Caco-2 (cell line): ENCODE measurements around the gene ARSI. TPM values are rescaled to one million over a fixed set of nuclear protein-coding genes. Genes with fewer than 3 reads are reported as not detected.

Experiments used
- BruUV-seq: library from RNA; stranded (reverse); fragments of 400-500 nt; replicated peaks from 2 replicates; lab custom pipeline; 2021; lab: Mats Ljungman, UMichigan
- CTCF ChIA-PET: fragments of 300-600 bp; sonication (Branson Sonifier 250); formaldehyde crosslinking; loops from one replicate; lab custom pipeline; 2022; ENCODE audit warnings: antibody characterized with exemption; lab: Charles Lee
- POLR2A ChIA-PET: fragments of 300-600 bp; sonication (Branson Sonifier 250); formaldehyde crosslinking; loops from one replicate; lab custom pipeline; 2022; ENCODE audit warnings: antibody characterized with exemption; lab: Charles Lee
- DNase-seq, 2 experiments: peaks; one replicate each; pipeline versions ENCODE4 v3.0.0 to v3.0.0-alpha.2; 2020 to 2022
- H3K27me3 ChIP-seq: replicated peaks from 2 replicates; pipeline ENCODE4 v1.6.0; 2011; ENCODE audit warnings: low read length; ENCODE audit not compliant: control insufficient read depth, insufficient read depth
- H3K36me3 ChIP-seq: 2 replicates; pipeline ENCODE4 v1.5.1; 2011; ENCODE audit warnings: low read length; ENCODE audit not compliant: control insufficient read depth, insufficient read depth
- H3K4me1 ChIP-seq: fragments of 250-450 bp; sonication (Bioruptor Pico); 2 replicates; pipeline ENCODE4 v1.5.1; 2020; ENCODE audit warnings: mild to moderate bottlenecking
- H3K4me3 ChIP-seq: 2 replicates; pipeline ENCODE4 v1.5.1; 2011; ENCODE audit warnings: low read depth, mild to moderate bottlenecking, control low read depth, low read length
- H3K9me3 ChIP-seq: fragments of 250-450 bp; sonication (Bioruptor Pico); 2 replicates; pipeline ENCODE4 v1.5.1; 2020; ENCODE audit warnings: mild to moderate bottlenecking, moderate library complexity
- H3K27ac Mint-ChIP-seq: one replicate; pipeline ENCODE4 v1.8.0; 2022; ENCODE audit warnings: mixed read lengths; ENCODE audit not compliant: unreplicated experiment
- H3K27me3 Mint-ChIP-seq: one replicate; pipeline ENCODE4 v1.8.0; 2022; ENCODE audit warnings: mixed read lengths; ENCODE audit not compliant: insufficient read depth, unreplicated experiment
- H3K36me3 Mint-ChIP-seq: one replicate; pipeline ENCODE4 v1.8.0; 2022; ENCODE audit warnings: mild to moderate bottlenecking, mixed read lengths; ENCODE audit not compliant: insufficient read depth, unreplicated experiment
- H3K4me1 Mint-ChIP-seq: one replicate; pipeline ENCODE4 v1.8.0; 2022; ENCODE audit warnings: low read depth, mixed read lengths; ENCODE audit not compliant: unreplicated experiment
- H3K4me3 Mint-ChIP-seq: one replicate; pipeline ENCODE4 v1.8.0; 2022; ENCODE audit warnings: mild to moderate bottlenecking, moderate library complexity, mixed read lengths; ENCODE audit not compliant: unreplicated experiment
- H3K9me3 Mint-ChIP-seq: one replicate; pipeline ENCODE4 v1.8.0; 2022; ENCODE audit warnings: mixed read lengths; ENCODE audit not compliant: unreplicated experiment
- CTCF ChIP-seq, 2 experiments: fragments of 200-600 bp in 1 of 2; IDR thresholded peaks; 1 replicate in 1 of 2; 2 replicates in 1 of 2; pipeline versions ENCODE4 v1.5.1 to v1.8.0; 2011 to 2022; ENCODE audit warnings: antibody characterized with exemption in 1 of 2, control low read depth in 1 of 2, inconsistent platforms in 1 of 2, low read depth in 1 of 2, low read length in 1 of 2, mild to moderate bottlenecking in 1 of 2, moderate library complexity in 1 of 2; ENCODE audit not compliant: insufficient read depth in 1 of 2, severe bottlenecking in 1 of 2, unreplicated experiment in 1 of 2
- intact Hi-C: fragments of 100-400 bp; cut with micrococcal nuclease; formaldehyde crosslinking; loops from one replicate; pipeline ENCODE4 v1.10.0; 2022; ENCODE audit not compliant: unreplicated experiment
- total RNA-seq: library from RNA; stranded (reverse); gene quantifications from 2 replicates; pipeline ENCODE4 v1.2.3, GENCODE V29; 2022

The ARSI gene
- total RNA-seq, 1 experiment from 2014 or later = 0.52 TPM

- intact Hi-C loops = loop anchor here (5.0 kb wide), 1 partner anchor 540 kb away; no protein-coding TSS in a partner anchor
- H3K4me3 Mint-ChIP-seq = no peak overlapping the region
Measured at GRCh38 chr5:150342583-150342982, 39.9 kb upstream of the ARSI start.

GRCh38 chr5:150341989-150342388 is 39.3 kb upstream of the ARSI start:
- no peak overlapping the region for H3K4me3 ChIP-seq
- H3K36me3 ChIP-seq = no peaks in the 10 kb centered on the region
- no TSS peak for BruUV-seq
- Mint-ChIP-seq H3K27ac (no peak overlapping the region), H3K27me3 (no peaks in the 10 kb centered on the region), H3K9me3 (no peaks in the 10 kb centered on the region), H3K4me1 (no peaks in the 10 kb centered on the region), H3K4me3 (no peak overlapping the region), H3K36me3 (no peaks in the 10 kb centered on the region)
- H3K4me1 ChIP-seq = no peaks in the 10 kb centered on the region
- no peak for TF ChIP-seq CTCF (IDR thresholded peaks at IDR 0.05; ENCODE audit: insufficient read depth in 1 of 2, low read depth in 1 of 2, low read length in 1 of 2, severe bottlenecking in 1 of 2, unreplicated experiment in 1 of 2)
- H3K27me3 ChIP-seq = no peaks in the 10 kb centered on the region
- no peaks in the 10 kb centered on the region for H3K9me3 ChIP-seq
- CTCF ChIA-PET = no interaction called here
- intact Hi-C loops = loop anchor here (5.0 kb wide), 1 partner anchor 540 kb away; no protein-coding TSS in a partner anchor
- DNase-seq = no peak
- POLR2A ChIA-PET = no interaction called here

More at GRCh38 chr5:150342583-150342982, 39.9 kb upstream of the ARSI start:
- H3K36me3 Mint-ChIP-seq = no peaks in the 10 kb centered on the region
- no peaks in the 10 kb centered on the region for H3K4me1 ChIP-seq
- H3K9me3 ChIP-seq = no peaks in the 10 kb centered on the region
- TF ChIP-seq CTCF (IDR thresholded peaks at IDR 0.05; ENCODE audit: insufficient read depth in 1 of 2, low read depth in 1 of 2, low read length in 1 of 2, severe bottlenecking in 1 of 2, unreplicated experiment in 1 of 2) = no peak
- CTCF ChIA-PET = no interaction called here
- POLR2A ChIA-PET = no interaction called here
- H3K4me3 ChIP-seq = no peak overlapping the region
- no peaks in the 10 kb centered on the region for H3K36me3 ChIP-seq
- no peaks in the 10 kb centered on the region for H3K9me3 Mint-ChIP-seq
- no peaks in the 10 kb centered on the region for H3K27me3 Mint-ChIP-seq
- DNase-seq = no peak
- no peaks in the 10 kb centered on the region for H3K4me1 Mint-ChIP-seq
- H3K27ac Mint-ChIP-seq = no peak overlapping the region
- BruUV-seq = no TSS peak
- H3K27me3 ChIP-seq = no peaks in the 10 kb centered on the region

- no peak overlapping the region for H3K27ac Mint-ChIP-seq
- Histone ChIP-seq H3K4me1 (no peaks in the 10 kb centered on the region), H3K36me3 (no peaks in the 10 kb centered on the region), H3K27me3 (no peaks in the 10 kb centered on the region), H3K4me3 (no peak overlapping the region), H3K9me3 (no peaks in the 10 kb centered on the region)
- H3K4me3 Mint-ChIP-seq = no peak overlapping the region
- no peak for DNase-seq
- CTCF ChIA-PET = no interaction called here
- H3K36me3 Mint-ChIP-seq = no peaks in the 10 kb centered on the region
- POLR2A ChIA-PET = no interaction called here
- no peaks in the 10 kb centered on the region for H3K4me1 Mint-ChIP-seq
- H3K9me3 Mint-ChIP-seq = no peaks in the 10 kb centered on the region
- intact Hi-C loops = loop anchor here (5.0 kb wide), 1 partner anchor 539 kb away; no protein-coding TSS in a partner anchor
- no peak for TF ChIP-seq CTCF (IDR thresholded peaks at IDR 0.05; ENCODE audit: insufficient read depth in 1 of 2, low read depth in 1 of 2, low read length in 1 of 2, severe bottlenecking in 1 of 2, unreplicated experiment in 1 of 2)
- no TSS peak for BruUV-seq
- no peaks in the 10 kb centered on the region for H3K27me3 Mint-ChIP-seq
Measured at GRCh38 chr5:150341331-150341730, 38.6 kb upstream of the ARSI start.
